Panc1 (cell line): ENCODE data around the gene ESR1. TPM values are rescaled to one million over a fixed set of nuclear protein-coding genes. Genes with fewer than 3 reads are reported as not detected.

ENCODE experiments used
- ATAC-seq: fragments of 200-7000 bp; cut with Tn5 transposase; 2 replicates; pipeline ENCODE4 v1.9.1; 2020; ENCODE audit warnings: mild to moderate bottlenecking, moderate library complexity
- BruUV-seq: library from RNA; stranded (reverse); fragments of 400-500 nt; replicated peaks from 2 replicates; lab custom pipeline; 2021; lab: Mats Ljungman, UMichigan
- CTCF ChIA-PET: fragments of 300-600 bp; sonication (Branson Sonifier 250); formaldehyde crosslinking; loops from one replicate; lab custom pipeline; 2022; ENCODE audit warnings: antibody characterized with exemption; lab: Charles Lee
- POLR2A ChIA-PET: fragments of 300-600 bp; sonication (Branson Sonifier 250); formaldehyde crosslinking; loops from one replicate; lab custom pipeline; 2022; ENCODE audit warnings: antibody characterized with exemption; lab: Charles Lee
- DNase-seq: peaks from one replicate; pipeline ENCODE4 v3.0.0-alpha.2; 2010; ENCODE audit warnings: low read depth, low spot score
- H3K27ac ChIP-seq: 2 replicates; pipeline ENCODE4 v1.5.1; 2011; ENCODE audit warnings: mild to moderate bottlenecking, low read length, inconsistent platforms
- H3K27me3 ChIP-seq: fragments of 200-500 bp; sonication (Bioruptor generic); 2 replicates; pipeline ENCODE4 v1.6.0; 2014; ENCODE audit warnings: low read length, inconsistent platforms; ENCODE audit not compliant: control insufficient read depth, insufficient read depth
- H3K36me3 ChIP-seq: fragments of 200-500 bp; sonication (Bioruptor generic); 2 replicates; pipeline ENCODE4 v1.5.1; 2014; ENCODE audit warnings: inconsistent platforms, mild to moderate bottlenecking, low read length, moderate library complexity; ENCODE audit not compliant: control insufficient read depth, insufficient read depth
- H3K4me1 ChIP-seq: 2 replicates; pipeline ENCODE4 v1.5.1; 2011; ENCODE audit warnings: inconsistent platforms, mild to moderate bottlenecking, low read length, moderate library complexity; ENCODE audit not compliant: control insufficient read depth, insufficient read depth
- H3K4me3 ChIP-seq, 2 experiments: 2 replicates each; pipeline ENCODE4 v1.5.1; 2011 to 2012; ENCODE audit warnings: low read depth in 2 of 2, low read length in 2 of 2, mild to moderate bottlenecking in 2 of 2, inconsistent platforms in 1 of 2, moderate library complexity in 1 of 2
- H3K9me3 ChIP-seq: fragments of 200-500 bp; sonication (Bioruptor generic); 2 replicates; pipeline ENCODE4 v1.5.1; 2014; ENCODE audit warnings: low read depth, mild to moderate bottlenecking, inconsistent platforms, low read length, moderate library complexity; ENCODE audit not compliant: control insufficient read depth, insufficient read depth
- POLR2AphosphoS5 ChIP-seq: IDR thresholded peaks from 2 replicates; pipeline ENCODE4 v1.6.1; 2012; ENCODE audit warnings: mild to moderate bottlenecking, low read depth, low read length, moderate library complexity
- SIN3A ChIP-seq: IDR thresholded peaks from 2 replicates; pipeline ENCODE4 v1.6.1; 2012; ENCODE audit warnings: low read depth, mild to moderate bottlenecking, low read length, moderate library complexity, borderline replicate concordance; ENCODE audit not compliant: insufficient read depth
- TCF7L2 ChIP-seq: IDR thresholded peaks from 2 replicates; pipeline ENCODE4 v1.6.1; 2011; ENCODE audit warnings: mild to moderate bottlenecking, low read depth, low read length, inconsistent platforms
- in situ Hi-C: cut with HindIII; loops from 2 replicates; pipeline ENCODE4 v1.10.0; 2016; ENCODE audit warnings: low sequenced_read_pairs, low pct_unique_long_range_greater_than_20kb
- intact Hi-C: fragments of 100-400 bp; cut with micrococcal nuclease; formaldehyde crosslinking; loops from one replicate; pipeline ENCODE4 v1.10.0; 2022; ENCODE audit not compliant: unreplicated experiment
- total RNA-seq: library from RNA; stranded (reverse); gene quantifications from one replicate; pipeline ENCODE4 v1.2.1, GENCODE V29; 2021; ENCODE audit not compliant: unreplicated experiment
- TF ChIP-seq, protein P1 (sequence below), 2 experiments: IDR thresholded peaks; 2 replicates each; pipeline ENCODE4 v1.6.1; 2011 to 2012; ENCODE audit warnings: low read depth in 2 of 2, control low read depth in 1 of 2, low read length in 1 of 2, mild to moderate bottlenecking in 1 of 2, moderate library complexity in 1 of 2; ENCODE audit not compliant: insufficient read depth in 1 of 2
- TF ChIP-seq, protein P2 (sequence below): fragments of 450-650 bp; IDR thresholded peaks from 2 replicates; pipeline ENCODE4 v1.5.1; 2017; ENCODE audit warnings: mild to moderate bottlenecking

The ESR1 gene
- total RNA-seq, 1 experiment from 2014 or later = 0.03 TPM

GRCh38 chr6:152173321-152173720 lies 365.8 kb downstream of the ESR1 start:
- TF ChIP-seq SIN3A = no peak
- no peak for TF ChIP-seq TCF7L2
- no peak for TF ChIP-seq POLR2AphosphoS5
- TF ChIP-seq, protein P1, sequence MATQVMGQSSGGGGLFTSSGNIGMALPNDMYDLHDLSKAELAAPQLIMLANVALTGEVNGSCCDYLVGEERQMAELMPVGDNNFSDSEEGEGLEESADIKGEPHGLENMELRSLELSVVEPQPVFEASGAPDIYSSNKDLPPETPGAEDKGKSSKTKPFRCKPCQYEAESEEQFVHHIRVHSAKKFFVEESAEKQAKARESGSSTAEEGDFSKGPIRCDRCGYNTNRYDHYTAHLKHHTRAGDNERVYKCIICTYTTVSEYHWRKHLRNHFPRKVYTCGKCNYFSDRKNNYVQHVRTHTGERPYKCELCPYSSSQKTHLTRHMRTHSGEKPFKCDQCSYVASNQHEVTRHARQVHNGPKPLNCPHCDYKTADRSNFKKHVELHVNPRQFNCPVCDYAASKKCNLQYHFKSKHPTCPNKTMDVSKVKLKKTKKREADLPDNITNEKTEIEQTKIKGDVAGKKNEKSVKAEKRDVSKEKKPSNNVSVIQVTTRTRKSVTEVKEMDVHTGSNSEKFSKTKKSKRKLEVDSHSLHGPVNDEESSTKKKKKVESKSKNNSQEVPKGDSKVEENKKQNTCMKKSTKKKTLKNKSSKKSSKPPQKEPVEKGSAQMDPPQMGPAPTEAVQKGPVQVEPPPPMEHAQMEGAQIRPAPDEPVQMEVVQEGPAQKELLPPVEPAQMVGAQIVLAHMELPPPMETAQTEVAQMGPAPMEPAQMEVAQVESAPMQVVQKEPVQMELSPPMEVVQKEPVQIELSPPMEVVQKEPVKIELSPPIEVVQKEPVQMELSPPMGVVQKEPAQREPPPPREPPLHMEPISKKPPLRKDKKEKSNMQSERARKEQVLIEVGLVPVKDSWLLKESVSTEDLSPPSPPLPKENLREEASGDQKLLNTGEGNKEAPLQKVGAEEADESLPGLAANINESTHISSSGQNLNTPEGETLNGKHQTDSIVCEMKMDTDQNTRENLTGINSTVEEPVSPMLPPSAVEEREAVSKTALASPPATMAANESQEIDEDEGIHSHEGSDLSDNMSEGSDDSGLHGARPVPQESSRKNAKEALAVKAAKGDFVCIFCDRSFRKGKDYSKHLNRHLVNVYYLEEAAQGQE (IDR thresholded peaks at IDR 0.05; ENCODE audit: insufficient read depth in 1 of 2, low read depth in 2 of 2, low read length in 1 of 2) = no peak
- TF ChIP-seq, protein P2, sequence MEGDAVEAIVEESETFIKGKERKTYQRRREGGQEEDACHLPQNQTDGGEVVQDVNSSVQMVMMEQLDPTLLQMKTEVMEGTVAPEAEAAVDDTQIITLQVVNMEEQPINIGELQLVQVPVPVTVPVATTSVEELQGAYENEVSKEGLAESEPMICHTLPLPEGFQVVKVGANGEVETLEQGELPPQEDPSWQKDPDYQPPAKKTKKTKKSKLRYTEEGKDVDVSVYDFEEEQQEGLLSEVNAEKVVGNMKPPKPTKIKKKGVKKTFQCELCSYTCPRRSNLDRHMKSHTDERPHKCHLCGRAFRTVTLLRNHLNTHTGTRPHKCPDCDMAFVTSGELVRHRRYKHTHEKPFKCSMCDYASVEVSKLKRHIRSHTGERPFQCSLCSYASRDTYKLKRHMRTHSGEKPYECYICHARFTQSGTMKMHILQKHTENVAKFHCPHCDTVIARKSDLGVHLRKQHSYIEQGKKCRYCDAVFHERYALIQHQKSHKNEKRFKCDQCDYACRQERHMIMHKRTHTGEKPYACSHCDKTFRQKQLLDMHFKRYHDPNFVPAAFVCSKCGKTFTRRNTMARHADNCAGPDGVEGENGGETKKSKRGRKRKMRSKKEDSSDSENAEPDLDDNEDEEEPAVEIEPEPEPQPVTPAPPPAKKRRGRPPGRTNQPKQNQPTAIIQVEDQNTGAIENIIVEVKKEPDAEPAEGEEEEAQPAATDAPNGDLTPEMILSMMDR = no peak
- Histone ChIP-seq H3K4me1 (no peaks in the 10 kb centered on the region), H3K36me3 (no peaks in the 10 kb centered on the region), H3K27ac (no peak overlapping the region), H3K27me3 (no peaks in the 10 kb centered on the region), H3K9me3 (no peaks in the 10 kb centered on the region), H3K4me3 (no peak overlapping the region)
- intact Hi-C loops = no loop called here
- POLR2A ChIA-PET = no interaction called here
- no TSS peak for BruUV-seq
- no peak for ATAC-seq
- DNase-seq = no peak
- in situ Hi-C loops = no loop called here
- CTCF ChIA-PET = no interaction called here

GRCh38 chr6:152173957-152174356 lies 366.5 kb downstream of the ESR1 start:
- no peaks in the 10 kb centered on the region for H3K36me3 ChIP-seq
- H3K27ac ChIP-seq = no peak overlapping the region
- BruUV-seq = no TSS peak
- no peak overlapping the region for H3K4me3 ChIP-seq
- H3K4me1 ChIP-seq = no peaks in the 10 kb centered on the region
- ATAC-seq (no peak), DNase-seq (no peak)
- CTCF ChIA-PET = no interaction called here
- TF ChIP-seq POLR2AphosphoS5 (no peak), TCF7L2 (no peak), SIN3A (no peak)
- TF ChIP-seq, protein P1 (IDR thresholded peaks at IDR 0.05; ENCODE audit: insufficient read depth in 1 of 2, low read depth in 2 of 2, low read length in 1 of 2) = no peak
- TF ChIP-seq, protein P2 = no peak
- no peaks in the 10 kb centered on the region for H3K9me3 ChIP-seq
- H3K27me3 ChIP-seq = no peaks in the 10 kb centered on the region
- in situ Hi-C loops (no loop called here), intact Hi-C loops (no loop called here)
- POLR2A ChIA-PET = no interaction called here
